Suprapubic skin (tissue), 4 donors: ENCODE data around the gene SMAD4.

ENCODE experiments used
- POLR2A ChIP-seq, 2 donors: fragments of 450-650 bp; IDR thresholded peaks; one replicate each; pipeline ENCODE4 v1.6.1; 2017; ENCODE audit warnings: antibody characterized with exemption in 2 of 2, mild to moderate bottlenecking in 2 of 2, moderate library complexity in 2 of 2
- POLR2AphosphoS5 ChIP-seq, 3 donors: sonication (generic); formaldehyde crosslinking; IDR thresholded peaks; one replicate each; pipeline ENCODE4 v1.6.1; 2017; ENCODE audit warnings: antibody characterized with exemption in 3 of 3
- TF ChIP-seq, protein P1 (sequence below), 2 donors: fragments of 200-600 bp in 1 of 2; fragments of 450-650 bp in 1 of 2; sonication (generic) in 1 of 2; IDR thresholded peaks; one replicate each; pipeline ENCODE4 v1.5.1; 2016 to 2019; ENCODE audit warnings: antibody characterized with exemption in 2 of 2, mild to moderate bottlenecking in 1 of 2, moderate library complexity in 1 of 2

DNA sequence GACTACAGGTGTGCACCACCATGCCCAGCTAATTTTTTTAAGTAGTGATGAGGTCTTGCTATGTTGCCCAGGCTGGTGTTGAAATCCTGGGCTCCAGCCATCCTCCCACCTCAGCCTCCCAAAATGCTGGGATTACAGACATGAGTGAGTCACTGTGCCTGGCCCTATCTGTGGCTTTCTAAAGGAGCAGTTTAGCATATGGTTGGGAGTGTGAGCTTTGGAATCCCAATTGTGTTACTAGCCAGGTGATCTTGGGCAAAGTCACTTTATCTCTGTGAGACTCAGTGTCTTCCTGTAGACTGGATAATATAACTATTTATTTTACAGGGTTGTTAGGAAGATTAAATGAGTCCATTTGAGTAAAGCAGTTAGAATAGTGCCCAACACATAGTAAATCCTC lies 19.8 kb upstream of the SMAD4 start:
- no peak for TF ChIP-seq POLR2A (IDR thresholded peaks at IDR 0.05)
- TF ChIP-seq, protein P1, sequence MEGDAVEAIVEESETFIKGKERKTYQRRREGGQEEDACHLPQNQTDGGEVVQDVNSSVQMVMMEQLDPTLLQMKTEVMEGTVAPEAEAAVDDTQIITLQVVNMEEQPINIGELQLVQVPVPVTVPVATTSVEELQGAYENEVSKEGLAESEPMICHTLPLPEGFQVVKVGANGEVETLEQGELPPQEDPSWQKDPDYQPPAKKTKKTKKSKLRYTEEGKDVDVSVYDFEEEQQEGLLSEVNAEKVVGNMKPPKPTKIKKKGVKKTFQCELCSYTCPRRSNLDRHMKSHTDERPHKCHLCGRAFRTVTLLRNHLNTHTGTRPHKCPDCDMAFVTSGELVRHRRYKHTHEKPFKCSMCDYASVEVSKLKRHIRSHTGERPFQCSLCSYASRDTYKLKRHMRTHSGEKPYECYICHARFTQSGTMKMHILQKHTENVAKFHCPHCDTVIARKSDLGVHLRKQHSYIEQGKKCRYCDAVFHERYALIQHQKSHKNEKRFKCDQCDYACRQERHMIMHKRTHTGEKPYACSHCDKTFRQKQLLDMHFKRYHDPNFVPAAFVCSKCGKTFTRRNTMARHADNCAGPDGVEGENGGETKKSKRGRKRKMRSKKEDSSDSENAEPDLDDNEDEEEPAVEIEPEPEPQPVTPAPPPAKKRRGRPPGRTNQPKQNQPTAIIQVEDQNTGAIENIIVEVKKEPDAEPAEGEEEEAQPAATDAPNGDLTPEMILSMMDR (IDR thresholded peaks at IDR 0.05): no peak
- no peak for TF ChIP-seq POLR2AphosphoS5 (IDR thresholded peaks at IDR 0.05)
